ENCODE results near the gene NRM.

DNA sequence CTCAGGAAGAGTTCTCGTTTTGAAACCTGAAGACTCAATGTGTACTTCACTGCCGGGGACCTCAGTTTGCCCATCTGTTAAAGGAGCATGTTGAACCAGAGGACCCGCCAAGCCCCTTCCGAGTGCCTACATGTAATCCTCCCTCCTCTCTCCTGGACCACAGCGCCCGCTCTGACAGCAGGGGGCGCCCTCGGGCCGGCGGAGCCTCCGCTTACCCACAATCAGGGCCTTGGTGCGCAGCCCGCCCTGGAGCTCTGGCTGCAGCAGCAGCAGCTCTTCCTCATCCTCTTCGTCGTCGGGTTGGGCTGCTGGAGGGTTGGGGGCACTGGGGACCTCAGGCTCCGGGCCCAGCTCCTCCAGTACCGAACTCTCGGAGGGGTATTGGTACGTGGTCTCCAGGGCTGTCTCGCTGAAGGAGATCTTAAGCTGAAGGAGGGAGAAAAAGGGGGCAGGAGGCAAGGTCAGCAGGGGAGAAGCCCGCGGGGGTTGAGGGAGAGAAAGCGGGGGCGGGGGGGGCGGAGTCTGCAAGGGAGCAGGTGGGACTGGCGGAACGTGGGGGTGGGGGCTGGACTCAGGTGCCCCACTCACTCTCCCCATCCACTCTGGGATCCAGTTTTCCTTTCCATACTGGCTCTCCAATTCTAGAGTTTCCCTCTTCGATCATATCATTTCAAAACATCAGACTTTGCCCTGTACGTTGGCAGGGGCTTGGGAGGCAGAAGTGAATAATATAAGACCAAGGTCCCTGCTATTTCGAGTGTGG lies 11.6 kb downstream of the NRM start:
- TF ChIP-seq CTCF (IDR thresholded peaks at IDR 0.05) (peak; percentile 93 to 96), EP300 (IDR thresholded peaks at IDR 0.05) (no peak), POLR2AphosphoS5 (IDR thresholded peaks at IDR 0.05) (peak in 2 of 3 donors; percentile 50 to 67)

Data from suprapubic skin (tissue), 4 donors.